ENCODE results near the gene VCAM1. TPM values are rescaled to one million over a fixed set of nuclear protein-coding genes. Genes with fewer than 3 reads are reported as not detected.

Gene VCAM1
- total RNA-seq, 6 experiments from 2014 or later = not detected

GRCh38 chr1:100762461-100762860 lies 42.9 kb downstream of the VCAM1 start:
- DNase-seq = no peak
- H3K36me3 Mint-ChIP-seq (ENCODE audit: low read depth) = no peaks in the 10 kb centered on the region
- no peak overlapping the region for H3K27ac Mint-ChIP-seq
- TF ChIP-seq, protein P1, sequence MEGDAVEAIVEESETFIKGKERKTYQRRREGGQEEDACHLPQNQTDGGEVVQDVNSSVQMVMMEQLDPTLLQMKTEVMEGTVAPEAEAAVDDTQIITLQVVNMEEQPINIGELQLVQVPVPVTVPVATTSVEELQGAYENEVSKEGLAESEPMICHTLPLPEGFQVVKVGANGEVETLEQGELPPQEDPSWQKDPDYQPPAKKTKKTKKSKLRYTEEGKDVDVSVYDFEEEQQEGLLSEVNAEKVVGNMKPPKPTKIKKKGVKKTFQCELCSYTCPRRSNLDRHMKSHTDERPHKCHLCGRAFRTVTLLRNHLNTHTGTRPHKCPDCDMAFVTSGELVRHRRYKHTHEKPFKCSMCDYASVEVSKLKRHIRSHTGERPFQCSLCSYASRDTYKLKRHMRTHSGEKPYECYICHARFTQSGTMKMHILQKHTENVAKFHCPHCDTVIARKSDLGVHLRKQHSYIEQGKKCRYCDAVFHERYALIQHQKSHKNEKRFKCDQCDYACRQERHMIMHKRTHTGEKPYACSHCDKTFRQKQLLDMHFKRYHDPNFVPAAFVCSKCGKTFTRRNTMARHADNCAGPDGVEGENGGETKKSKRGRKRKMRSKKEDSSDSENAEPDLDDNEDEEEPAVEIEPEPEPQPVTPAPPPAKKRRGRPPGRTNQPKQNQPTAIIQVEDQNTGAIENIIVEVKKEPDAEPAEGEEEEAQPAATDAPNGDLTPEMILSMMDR (IDR thresholded peaks at IDR 0.05) = no peak
- peaks cover 7% of the 10 kb centered on the region; the same call in 1 of the 2 replicates for H3K4me1 Mint-ChIP-seq (ENCODE audit: low read depth)
- H3K9me3 Mint-ChIP-seq = no peaks in the 10 kb centered on the region
- peaks cover 5% of the 10 kb centered on the region for H3K27me3 Mint-ChIP-seq (ENCODE audit: insufficient read depth)
- no peak overlapping the region for H3K4me3 Mint-ChIP-seq

GRCh38 chr1:100767176-100767890 lies 47.8 kb downstream of the VCAM1 start:
- H3K36me3 Mint-ChIP-seq (ENCODE audit: low read depth) = no peaks in the 10 kb centered on the region
- no peaks in the 10 kb centered on the region; the same call in 1 of the 2 replicates for H3K27me3 Mint-ChIP-seq (ENCODE audit: insufficient read depth)
- TF ChIP-seq, protein P1 (IDR thresholded peaks at IDR 0.05) = no peak
- no peak for DNase-seq
- H3K4me1 Mint-ChIP-seq (ENCODE audit: low read depth) = peaks cover 7% of the 10 kb centered on the region; the same call in 1 of the 2 replicates
- no peak overlapping the region for H3K27ac Mint-ChIP-seq
- no peaks in the 10 kb centered on the region for H3K9me3 Mint-ChIP-seq
- H3K4me3 Mint-ChIP-seq = no peak overlapping the region

DNA sequence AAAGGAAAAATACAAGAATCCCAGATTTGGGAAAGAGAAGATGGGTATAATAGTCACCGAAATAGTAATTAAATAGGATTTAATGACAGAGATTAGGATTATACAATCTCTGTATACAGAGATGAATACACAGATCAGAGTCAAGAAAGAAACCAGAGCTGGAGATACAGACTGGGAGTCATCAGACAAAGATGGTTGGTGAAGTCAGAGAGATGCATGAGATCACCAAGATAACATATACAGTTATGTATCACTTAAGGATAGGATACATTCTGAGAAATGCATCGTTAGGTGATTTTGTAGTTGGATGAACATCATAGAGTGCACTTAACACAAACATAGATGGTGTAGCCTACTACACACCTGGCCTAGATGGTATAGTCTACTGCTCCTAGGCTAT lies 49.8 kb downstream of the VCAM1 start:
- no peaks in the 10 kb centered on the region for H3K9me3 Mint-ChIP-seq
- H3K4me1 Mint-ChIP-seq (ENCODE audit: low read depth) = peaks cover 7% of the 10 kb centered on the region; the same call in 1 of the 2 replicates
- no peak overlapping the region for H3K27ac Mint-ChIP-seq
- TF ChIP-seq, protein P1 (IDR thresholded peaks at IDR 0.05) = no peak
- DNase-seq = no peak
- H3K36me3 Mint-ChIP-seq (ENCODE audit: low read depth) = no peaks in the 10 kb centered on the region
- H3K4me3 Mint-ChIP-seq = no peak overlapping the region
- peaks cover under 1% of the 10 kb centered on the region; the same call in 1 of the 2 replicates for H3K27me3 Mint-ChIP-seq (ENCODE audit: insufficient read depth)

GRCh38 chr1:100769906-100770646 lies 50.5 kb downstream of the VCAM1 start:
- H3K4me3 Mint-ChIP-seq = no peak overlapping the region
- TF ChIP-seq, protein P1 (IDR thresholded peaks at IDR 0.05) = no peak
- H3K4me1 Mint-ChIP-seq (ENCODE audit: low read depth) = peaks cover 7% of the 10 kb centered on the region; the same call in 1 of the 2 replicates
- H3K27ac Mint-ChIP-seq = no peak overlapping the region
- DNase-seq = no peak
- no peaks in the 10 kb centered on the region for H3K9me3 Mint-ChIP-seq
- H3K36me3 Mint-ChIP-seq (ENCODE audit: low read depth) = no peaks in the 10 kb centered on the region
- H3K27me3 Mint-ChIP-seq (ENCODE audit: insufficient read depth) = peaks cover 3% of the 10 kb centered on the region; the same call in 1 of the 2 replicates

- Mint-ChIP-seq H3K4me1 (ENCODE audit: low read depth) (no peaks in the 10 kb centered on the region), H3K36me3 (ENCODE audit: low read depth) (no peaks in the 10 kb centered on the region), H3K4me3 (no peak overlapping the region), H3K27me3 (ENCODE audit: insufficient read depth) (peaks cover 3% of the 10 kb centered on the region; the same call in 1 of the 2 replicates), H3K9me3 (no peaks in the 10 kb centered on the region), H3K27ac (no peak overlapping the region)
- TF ChIP-seq, protein P1 (IDR thresholded peaks at IDR 0.05) = no peak
- no peak for DNase-seq
These were observed 53.9 kb downstream of the VCAM1 start for GRCh38 chr1:100773444-100773843.
